ENCODE data around the gene KDM4B.
A peak's percentile ranks its signal among the peaks of the same experiment; 100 is the strongest.

KDM4B gene

GRCh38 chr19:4983346-4984105, 14.6 kb downstream of the KDM4B start:
- no peak for DNase-seq (ENCODE audit: low read depth)
- no peak for TF ChIP-seq CTCF (conservative IDR thresholded peaks at IDR 0.05; ENCODE audit: low read depth, low read length)
- no peak overlapping the region for H3K4me3 ChIP-seq (ENCODE audit: low read depth, low read length)

- no peak for TF ChIP-seq CTCF (conservative IDR thresholded peaks at IDR 0.05; ENCODE audit: low read depth, low read length)
- no peak for DNase-seq (ENCODE audit: low read depth)
- no peak overlapping the region for H3K4me3 ChIP-seq (ENCODE audit: low read depth, low read length)
Measured at GRCh38 chr19:4984106-4984380, 15.1 kb downstream of the KDM4B start.

- DNase-seq (ENCODE audit: low read depth), result no peak
- H3K4me3 ChIP-seq (ENCODE audit: low read depth, low read length), result no peak overlapping the region
- TF ChIP-seq CTCF (conservative IDR thresholded peaks at IDR 0.05; ENCODE audit: low read depth, low read length), result no peak
Measured at GRCh38 chr19:4984438-4984990, 15.6 kb downstream of the KDM4B start.

- no peak for TF ChIP-seq CTCF (conservative IDR thresholded peaks at IDR 0.05; ENCODE audit: low read depth, low read length)
- no peak overlapping the region for H3K4me3 ChIP-seq (ENCODE audit: low read depth, low read length)
- no peak for DNase-seq (ENCODE audit: low read depth)
Measured at GRCh38 chr19:4985551-4985991, 16.7 kb downstream of the KDM4B start.

- no peak for TF ChIP-seq CTCF (conservative IDR thresholded peaks at IDR 0.05; ENCODE audit: low read depth, low read length)
- no peak overlapping the region for H3K4me3 ChIP-seq (ENCODE audit: low read depth, low read length)
- DNase-seq (ENCODE audit: low read depth), result no peak
Measured at GRCh38 chr19:4986056-4986455, 17.1 kb downstream of the KDM4B start.

- TF ChIP-seq CTCF (conservative IDR thresholded peaks at IDR 0.05; ENCODE audit: low read depth, low read length), result no peak
- no peak for DNase-seq (ENCODE audit: low read depth)
- no peak overlapping the region for H3K4me3 ChIP-seq (ENCODE audit: low read depth, low read length)
Measured at GRCh38 chr19:4986471-4986891, 17.6 kb downstream of the KDM4B start.

GRCh38 chr19:4987256-4987655, 18.3 kb downstream of the KDM4B start:
- H3K4me3 ChIP-seq (ENCODE audit: low read depth, low read length), result no peak overlapping the region
- DNase-seq (ENCODE audit: low read depth), result peak; percentile 21
- no peak for TF ChIP-seq CTCF (conservative IDR thresholded peaks at IDR 0.05; ENCODE audit: low read depth, low read length)

All from choroid plexus epithelial cell (primary cell).